Osteoblast (primary cell): Measurements from ENCODE around the gene HAND1. TPM values are rescaled to one million over a fixed set of nuclear protein-coding genes. Genes with fewer than 3 reads are reported as not detected.
A peak's percentile ranks its signal among the peaks of the same experiment; 100 is the strongest.

Experiments
- DNase-seq: peaks from one replicate; pipeline ENCODE4 v3.0.0; 2011; ENCODE audit warnings: low spot score, mixed read lengths; ENCODE audit not compliant: insufficient read length; ENCODE audit errors: missing footprints
- H2AFZ ChIP-seq: 2 replicates; pipeline ENCODE4 v1.6.0; 2011; ENCODE audit warnings: mild to moderate bottlenecking, low read length
- H3K27ac ChIP-seq: 2 replicates; pipeline ENCODE4 v1.5.1; 2011; ENCODE audit warnings: mild to moderate bottlenecking, low read depth, low read length, moderate library complexity
- H3K27me3 ChIP-seq: 2 replicates; pipeline ENCODE4 v1.6.0; 2012; ENCODE audit warnings: mild to moderate bottlenecking, control low read depth, inconsistent platforms, low read length, moderate library complexity; ENCODE audit not compliant: insufficient read depth
- H3K36me3 ChIP-seq: 2 replicates; pipeline ENCODE4 v1.5.1; 2011; ENCODE audit warnings: mild to moderate bottlenecking, low read length, control low read depth, moderate library complexity; ENCODE audit not compliant: insufficient read depth
- H3K4me1 ChIP-seq: 2 replicates; pipeline ENCODE4 v1.5.1; 2011; ENCODE audit warnings: mild to moderate bottlenecking, low read length, control low read depth, moderate library complexity; ENCODE audit not compliant: insufficient read depth
- H3K4me2 ChIP-seq: 2 replicates; pipeline ENCODE4 v1.6.0; 2011; ENCODE audit warnings: mild to moderate bottlenecking, low read length; ENCODE audit not compliant: insufficient read depth
- H3K4me3 ChIP-seq: fragments of 200-600 bp; sonication (generic); 3 replicates; pipeline ENCODE4 v1.5.1; 2012; ENCODE audit warnings: mild to moderate bottlenecking, low read length, inconsistent platforms; ENCODE audit not compliant: insufficient read depth
- H3K79me2 ChIP-seq: 2 replicates; pipeline ENCODE4 v1.6.0; 2012; ENCODE audit warnings: mild to moderate bottlenecking, low read length, control low read depth, inconsistent platforms; ENCODE audit not compliant: insufficient read depth
- H3K9me3 ChIP-seq: 2 replicates; pipeline ENCODE4 v1.5.1; 2011; ENCODE audit warnings: low read depth, low read length, control low read depth
- H4K20me1 ChIP-seq: 2 replicates; pipeline ENCODE4 v1.6.0; 2012; ENCODE audit warnings: mild to moderate bottlenecking, low read length, control low read depth; ENCODE audit not compliant: insufficient read depth
- total RNA-seq: library from RNA; depleted of rRNA; stranded (reverse); fragments of >200 nt; gene quantifications from 2 replicates; pipeline ENCODE4 v1.2.3, GENCODE V29; 2012
- TF ChIP-seq, protein P1 (sequence below): IDR thresholded peaks from 2 replicates; pipeline ENCODE4 v1.5.1; 2011; ENCODE audit warnings: mild to moderate bottlenecking, low read depth, low read length, moderate library complexity; ENCODE audit errors: extremely low read depth

Gene HAND1
- total RNA-seq, 1 donor, result not detected

DNA sequence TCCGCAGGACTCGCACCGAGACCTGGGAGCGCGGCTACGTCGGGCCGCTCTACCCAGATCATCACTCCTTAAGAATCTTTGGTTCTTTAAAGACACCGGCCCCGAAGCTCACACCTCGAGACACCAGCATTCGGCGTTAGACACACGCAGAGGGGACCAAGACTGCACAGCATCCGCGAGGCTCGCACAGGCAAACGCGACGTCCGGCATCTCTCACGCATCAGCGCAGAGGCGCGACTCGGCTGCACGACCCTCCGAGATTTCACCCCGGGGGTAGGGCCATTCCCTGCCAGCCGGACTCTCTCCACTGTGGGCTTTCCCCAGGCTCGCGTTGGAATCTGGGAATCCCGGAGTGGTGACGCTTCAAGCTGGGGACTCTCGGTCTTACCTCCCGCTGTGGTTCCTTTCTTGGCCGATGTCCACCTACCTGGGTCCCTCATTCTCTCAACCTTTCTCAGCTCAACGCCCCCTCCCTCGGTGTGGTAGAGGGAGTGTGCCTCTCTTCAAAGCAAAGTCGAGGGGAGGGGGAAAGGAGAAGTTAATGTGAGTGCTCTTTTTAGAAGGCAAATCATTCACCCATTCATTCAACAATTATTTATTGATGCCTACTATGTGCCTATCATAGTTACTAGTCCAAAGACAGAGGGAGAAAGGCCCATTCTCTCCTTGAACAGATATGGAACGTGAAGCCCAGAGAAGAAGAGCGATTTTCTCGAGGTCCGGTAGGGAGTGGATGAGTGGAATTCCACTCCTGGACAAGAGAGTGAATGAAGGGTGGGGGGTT lies 1.3 kb upstream of the HAND1 start:
- Histone ChIP-seq H3K36me3 (no peaks in the 10 kb centered on the region), H3K9me3 (no peaks in the 10 kb centered on the region), H3K4me2 (no peak overlapping the region), H3K79me2 (no peaks in the 10 kb centered on the region), H2AFZ (no peak overlapping the region), H3K27ac (no peak overlapping the region), H3K27me3 (peaks cover 98% of the 10 kb centered on the region), H4K20me1 (no peaks in the 10 kb centered on the region), H3K4me1 (no peaks in the 10 kb centered on the region), H3K4me3 (no peak overlapping the region)
- no peak for DNase-seq
- TF ChIP-seq, protein P1, sequence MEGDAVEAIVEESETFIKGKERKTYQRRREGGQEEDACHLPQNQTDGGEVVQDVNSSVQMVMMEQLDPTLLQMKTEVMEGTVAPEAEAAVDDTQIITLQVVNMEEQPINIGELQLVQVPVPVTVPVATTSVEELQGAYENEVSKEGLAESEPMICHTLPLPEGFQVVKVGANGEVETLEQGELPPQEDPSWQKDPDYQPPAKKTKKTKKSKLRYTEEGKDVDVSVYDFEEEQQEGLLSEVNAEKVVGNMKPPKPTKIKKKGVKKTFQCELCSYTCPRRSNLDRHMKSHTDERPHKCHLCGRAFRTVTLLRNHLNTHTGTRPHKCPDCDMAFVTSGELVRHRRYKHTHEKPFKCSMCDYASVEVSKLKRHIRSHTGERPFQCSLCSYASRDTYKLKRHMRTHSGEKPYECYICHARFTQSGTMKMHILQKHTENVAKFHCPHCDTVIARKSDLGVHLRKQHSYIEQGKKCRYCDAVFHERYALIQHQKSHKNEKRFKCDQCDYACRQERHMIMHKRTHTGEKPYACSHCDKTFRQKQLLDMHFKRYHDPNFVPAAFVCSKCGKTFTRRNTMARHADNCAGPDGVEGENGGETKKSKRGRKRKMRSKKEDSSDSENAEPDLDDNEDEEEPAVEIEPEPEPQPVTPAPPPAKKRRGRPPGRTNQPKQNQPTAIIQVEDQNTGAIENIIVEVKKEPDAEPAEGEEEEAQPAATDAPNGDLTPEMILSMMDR, result no peak

DNA sequence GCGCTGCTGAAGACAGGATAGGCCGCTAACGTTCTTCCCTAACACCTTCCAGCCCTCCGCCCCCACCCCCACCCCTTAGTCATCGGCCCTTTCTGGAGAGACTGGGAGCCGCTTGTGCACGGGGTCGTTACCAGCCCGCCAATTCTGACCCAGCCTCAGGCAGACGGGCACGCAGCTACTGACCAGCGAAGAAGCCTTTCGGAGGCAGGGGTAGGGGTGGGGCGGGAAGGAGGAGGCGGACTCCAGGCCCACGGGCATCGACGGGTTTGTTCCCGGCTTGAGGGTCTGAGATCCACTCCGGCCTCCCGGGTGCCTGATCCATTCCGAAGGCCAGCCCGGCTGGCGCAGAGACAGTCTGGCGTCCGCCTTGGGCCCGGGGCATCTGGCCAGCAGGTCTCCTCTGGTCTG lies 729 bp upstream of the HAND1 start:
- Histone ChIP-seq H3K4me3 (no peak overlapping the region), H3K4me2 (no peak overlapping the region), H3K79me2 (no peaks in the 10 kb centered on the region), H3K27ac (no peak overlapping the region), H3K9me3 (no peaks in the 10 kb centered on the region), H3K36me3 (no peaks in the 10 kb centered on the region), H2AFZ (no peak overlapping the region), H4K20me1 (no peaks in the 10 kb centered on the region), H3K4me1 (no peaks in the 10 kb centered on the region), H3K27me3 (peaks cover 98% of the 10 kb centered on the region)
- TF ChIP-seq, protein P1, result no peak
- DNase-seq, result no peak

DNA sequence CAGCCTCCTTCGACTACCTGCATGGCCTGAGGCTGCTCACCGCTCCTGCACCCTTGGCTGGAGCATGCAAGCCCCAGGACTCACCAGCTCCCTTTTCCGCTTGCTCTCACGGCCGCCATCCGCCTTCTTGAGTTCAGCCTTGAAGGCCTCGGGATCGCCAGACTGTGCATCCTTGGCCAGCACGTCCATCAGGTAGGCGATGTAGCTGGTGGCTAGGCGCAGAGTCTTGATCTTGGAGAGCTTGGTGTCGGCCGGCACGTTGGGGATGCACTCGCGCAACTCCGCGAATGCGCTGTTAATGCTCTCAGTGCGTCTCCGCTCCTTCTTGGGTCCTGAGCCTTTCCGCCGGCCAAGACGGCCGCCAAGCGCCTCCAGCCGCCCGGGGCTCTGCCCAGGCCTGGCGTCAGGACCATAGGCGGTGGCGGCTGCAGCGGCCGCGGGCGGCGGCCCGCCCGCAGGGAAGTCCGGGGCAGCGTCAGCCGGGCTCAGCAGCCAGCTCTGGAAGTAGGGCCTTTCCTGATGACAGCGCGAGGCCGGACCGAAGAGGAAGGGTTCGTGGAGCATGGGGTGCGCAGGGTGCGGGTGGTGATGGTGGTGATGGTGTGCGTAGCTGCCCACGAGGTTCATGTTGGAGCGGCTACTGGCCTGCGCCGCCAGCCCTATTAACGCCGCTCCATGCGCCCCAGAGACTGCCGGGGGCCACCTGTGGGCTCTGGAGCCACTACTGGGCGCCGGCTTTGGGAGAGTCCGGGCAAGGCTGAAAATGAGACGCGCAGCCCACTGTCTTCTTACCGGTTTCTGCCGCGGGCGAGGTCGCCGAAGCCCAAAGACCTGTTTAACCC lies 424 bp downstream of the HAND1 start:
- Histone ChIP-seq H4K20me1 (no peaks in the 10 kb centered on the region), H3K79me2 (no peaks in the 10 kb centered on the region), H3K27ac (no peak overlapping the region), H3K4me2 (peak overlapping the region; percentile 32), H3K4me1 (no peaks in the 10 kb centered on the region), H3K9me3 (no peaks in the 10 kb centered on the region), H3K27me3 (peaks cover 98% of the 10 kb centered on the region), H3K4me3 (no peak overlapping the region), H2AFZ (no peak overlapping the region), H3K36me3 (no peaks in the 10 kb centered on the region)
- TF ChIP-seq, protein P1, result no peak
- DNase-seq, result peak; percentile 88
